Left lung (tissue), 10 donors: Measurements from ENCODE around the gene HSCB. TPM values are rescaled to one million over a fixed set of nuclear protein-coding genes. Genes with fewer than 3 reads are reported as not detected.
"Not testable (repeated sequence)": the region's sequence is repeated elsewhere in the genome, so short reads cannot be mapped to it uniquely, and the experiment has no call there.

Experiments
- ATAC-seq: fragments of 200-7000 bp; cut with Tn5 transposase; one replicate; pipeline ENCODE4 v1.9.1; 2020; ENCODE audit warnings: moderate library complexity
- DNase-seq, 4 donors: peaks; one replicate each; pipeline ENCODE4 v3.0.0-alpha.2; 2013 to 2020
- H3K27ac ChIP-seq, 2 donors: fragments of 200-600 bp; sonication (generic) in 1 of 2; one replicate each; pipeline versions ENCODE4 v1.5.0 to v1.8.0; 2020 to 2021
- H3K27me3 ChIP-seq, 2 donors: fragments of 200-600 bp; sonication (generic) in 1 of 2; one replicate each; pipeline versions ENCODE4 v1.5.0 to v1.8.0; 2020 to 2021
- H3K36me3 ChIP-seq, 2 donors: fragments of 200-600 bp; sonication (generic) in 1 of 2; one replicate each; pipeline versions ENCODE4 v1.5.0 to v1.8.0; 2020 to 2021
- H3K4me1 ChIP-seq, 2 donors: fragments of 200-600 bp; one replicate each; pipeline ENCODE4 v1.8.0; 2021
- H3K4me3 ChIP-seq, 2 donors: fragments of 200-600 bp; sonication (generic) in 1 of 2; one replicate each; pipeline versions ENCODE4 v1.5.0 to v1.8.0; 2020 to 2021; ENCODE audit warnings: mild to moderate bottlenecking in 1 of 2
- H3K9me3 ChIP-seq, 2 donors: fragments of 200-600 bp; sonication (generic) in 1 of 2; one replicate each; pipeline versions ENCODE4 v1.5.0 to v1.8.0; 2020 to 2021
- CTCF ChIP-seq, 2 donors: fragments of 200-600 bp; sonication (generic) in 1 of 2; IDR thresholded peaks; one replicate each; pipeline versions ENCODE4 v1.5.0 to v1.8.0; 2021; ENCODE audit warnings: antibody characterized with exemption in 2 of 2
- intact Hi-C, 2 donors: fragments of 100-400 bp; cut with DNase I; formaldehyde crosslinking; loops; one replicate each; pipeline versions ENCODE4 v1.11.2 to v1.14.2; 2022
- polyA plus RNA-seq, 6 donors: library from polyadenylated mRNA; unstranded; fragments of 120-200 nt; gene quantifications; one replicate each; pipeline ENCODE4 v1.2.1, GENCODE V29; 2013; ENCODE audit not compliant: insufficient read length in 6 of 6
- total RNA-seq, 2 donors: library from RNA; stranded (reverse); fragmentation: NEBNext Ultra II Directional; extraction: Animal tissue kit (Norgen Biotek cat#: 25700); gene quantifications; one replicate each; pipeline ENCODE4 v1.2.1, GENCODE V29; 2021
- donor health status: DM: no; HTN: yes; CAD: no.
- donor health status: DM: no; HTN: no; CAD: no.

The HSCB gene
- total and polyA plus RNA-seq, 8 donors: 11.6 to 21.6 (median 20.5) TPM

GRCh38 chr22:28800308-28801041 is 58.6 kb downstream of the HSCB start, which contains the start of gene XBP1:
TSS of gene XBP1 (minus strand) at chr22:28800569.
- H3K27me3 ChIP-seq: no peaks in the 10 kb centered on the region
- intact Hi-C loops: no loop called here
- peak within 1 kb of the TSS; percentile 99 for H3K27ac ChIP-seq
- peak; percentile 92 to 98 (median 95) for DNase-seq
- peaks cover 0 to 35% of the 10 kb centered on the region in 2 donors for H3K36me3 ChIP-seq
- peak within 1 kb of the TSS; percentile 87 to 92 for H3K4me3 ChIP-seq
- peaks cover 17 to 64% of the 10 kb centered on the region in 2 donors for H3K4me1 ChIP-seq
- H3K9me3 ChIP-seq: no peaks in the 10 kb centered on the region
- TF ChIP-seq CTCF (IDR thresholded peaks at IDR 0.05): no peak
- peak; percentile 93 for ATAC-seq

DNA sequence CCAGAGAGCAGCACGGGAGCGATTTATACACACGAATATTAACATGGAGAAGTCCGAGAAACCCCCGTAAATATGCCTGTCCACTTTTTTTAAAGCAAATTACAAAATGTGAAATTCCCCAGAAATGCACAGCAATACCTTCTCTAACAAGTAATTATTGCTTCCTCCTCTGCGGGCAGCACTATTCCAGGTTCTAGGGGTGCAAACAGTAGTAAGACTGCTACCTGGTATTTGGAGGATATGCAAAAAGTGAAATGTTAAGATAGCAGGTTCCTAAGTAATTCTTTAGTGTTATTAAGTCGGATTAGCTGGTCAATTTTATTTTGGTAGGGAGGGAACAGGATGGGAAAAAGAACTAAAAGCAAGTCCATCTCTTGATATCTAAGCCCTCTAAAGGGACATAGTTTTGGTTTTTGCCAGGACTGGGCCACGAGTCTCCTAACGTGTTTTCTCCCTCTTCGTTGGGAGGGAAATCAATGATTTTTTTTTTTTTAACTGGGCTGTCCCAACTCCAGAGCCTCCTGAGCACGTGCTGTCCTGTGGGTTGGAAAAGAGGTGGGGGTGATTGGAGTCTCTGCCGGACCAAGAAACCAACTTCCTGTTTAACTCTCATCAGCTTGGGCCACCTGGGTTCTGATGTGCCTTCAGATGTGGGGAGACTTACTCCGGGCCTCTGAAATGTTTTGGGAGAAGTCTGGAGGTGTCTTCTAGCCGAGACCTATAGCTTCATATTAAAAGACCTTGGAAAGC is 60.2 kb downstream of the HSCB start:
- H3K4me1 ChIP-seq: peaks cover 17 to 49% of the 10 kb centered on the region in 2 donors
- DNase-seq (no peak), ATAC-seq (no peak)
- peak overlapping the region; percentile 87 to 92 for H3K4me3 ChIP-seq
- TF ChIP-seq CTCF (IDR thresholded peaks at IDR 0.05): no peak
- intact Hi-C loops: no loop called here
- H3K36me3 ChIP-seq: peaks cover 0 to 20% of the 10 kb centered on the region in 2 donors
- no peaks in the 10 kb centered on the region for H3K9me3 ChIP-seq
- no peaks in the 10 kb centered on the region for H3K27me3 ChIP-seq
- H3K27ac ChIP-seq: peak overlapping the region; percentile 99

DNA sequence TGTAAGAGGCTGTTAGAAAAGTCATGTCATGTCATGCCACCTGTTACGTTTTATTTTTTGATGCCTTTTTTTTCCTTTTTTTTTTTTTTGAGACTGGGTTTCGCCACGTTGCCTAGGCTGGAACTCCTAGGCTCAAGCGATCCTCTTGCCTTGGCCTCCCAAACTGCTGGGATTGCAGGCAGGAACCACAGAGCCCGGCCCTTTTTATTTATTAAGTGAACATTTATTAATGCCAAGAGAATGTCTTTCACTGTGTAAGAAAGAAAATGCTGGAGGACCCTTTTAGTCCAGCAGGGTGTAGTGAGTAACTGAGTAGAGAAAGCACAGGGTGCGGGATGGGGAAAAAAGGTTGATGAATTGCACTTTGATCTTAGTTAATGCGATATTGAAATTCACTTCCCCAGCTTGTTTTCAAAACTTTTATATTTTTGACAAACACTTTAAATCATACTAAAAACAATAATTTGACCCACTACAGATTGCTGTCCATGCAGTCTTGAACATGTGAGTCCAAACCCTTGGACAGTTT is 60.8 kb downstream of the HSCB start:
- DNase-seq (no peak), ATAC-seq (no peak)
- intact Hi-C loops: no loop called here
- H3K9me3 ChIP-seq: no peaks in the 10 kb centered on the region
- H3K4me1 ChIP-seq: peaks cover 17 to 49% of the 10 kb centered on the region in 2 donors
- peak overlapping the region; percentile 99 for H3K27ac ChIP-seq
- H3K4me3 ChIP-seq: peak overlapping the region in 1 of 2 donors; percentile 92
- peaks cover 0 to 13% of the 10 kb centered on the region in 2 donors for H3K36me3 ChIP-seq
- no peak for TF ChIP-seq CTCF (IDR thresholded peaks at IDR 0.05)
- no peaks in the 10 kb centered on the region for H3K27me3 ChIP-seq

GRCh38 chr22:28805426-28805825 is 63.6 kb downstream of the HSCB start:
- intact Hi-C loops, ATAC-seq, H3K27ac ChIP-seq, H3K4me3 ChIP-seq, H3K36me3 ChIP-seq, H3K9me3 ChIP-seq, H3K27me3 ChIP-seq, DNase-seq: not testable (repeated sequence)
- H3K4me1 ChIP-seq: peaks cover 9 to 63% of the 10 kb centered on the region in 2 donors

Other genes starting within 250 kb of the HSCB start
- 10 to 100 TPM; 31.1 to 41.6 TPM for gene TTC28, start 62.2 kb upstream of the HSCB start, total RNA-seq
- 10 to 100 TPM; 39.8 to 44.2 (median 41.7) TPM for gene TTC28, start 62.2 kb upstream of the HSCB start, polyA plus RNA-seq
- 10 to 100 TPM; 12.5 to 27.1 TPM for gene CHEK2, start 219 bp upstream of the HSCB start, total RNA-seq
- 10 to 100 TPM; 16.0 to 22.6 (median 19.7) TPM for gene CHEK2, start 219 bp upstream of the HSCB start, polyA plus RNA-seq
- gene CCDC117, start 30.7 kb downstream of the HSCB start, total RNA-seq: 10 to 100 TPM; 23.5 to 24.2 TPM
- 10 to 100 TPM; 32.5 to 45.6 (median 36.5) TPM for gene CCDC117, start 30.7 kb downstream of the HSCB start, polyA plus RNA-seq
- gene XBP1, start 58.5 kb downstream of the HSCB start, total RNA-seq: 100 to 1,000 TPM; 194 to 259 TPM
- 100 to 1,000 TPM in 2 of 6 donors, 10 to 100 TPM in 4; 89.0 to 134 (median 95.4) TPM for gene XBP1, start 58.5 kb downstream of the HSCB start, polyA plus RNA-seq
- 10 to 100 TPM in 1 of 2 donors, 1 to 10 TPM in 1; 8.8 to 13.1 TPM for gene ZNRF3, start 141.5 kb downstream of the HSCB start, total RNA-seq
- 10 to 100 TPM; 24.9 to 30.4 (median 28.6) TPM for gene ZNRF3, start 141.5 kb downstream of the HSCB start, polyA plus RNA-seq